Measurements from ENCODE around the gene CLUH.
"Not testable (repeated sequence)": the region's sequence is repeated elsewhere in the genome, so short reads cannot be mapped to it uniquely, and the experiment has no call there.

The CLUH gene

GRCh38 chr17:2684549-2684948, 27.0 kb downstream of the CLUH start:
- DNase-seq, result no peak

GRCh38 chr17:2683912-2684311, 27.7 kb downstream of the CLUH start:
- no peak for DNase-seq

- no peak for DNase-seq
These were observed 29.2 kb downstream of the CLUH start for GRCh38 chr17:2682176-2682938.

GRCh38 chr17:2681650-2682049, 29.9 kb downstream of the CLUH start:
- DNase-seq, result no peak

- DNase-seq, result no peak
These were observed 30.6 kb downstream of the CLUH start for GRCh38 chr17:2680961-2681360.

- DNase-seq, result not testable (repeated sequence)
These were observed 32.3 kb downstream of the CLUH start for GRCh38 chr17:2679247-2679646.

- DNase-seq, result no peak
These were observed 39.5 kb downstream of the CLUH start for GRCh38 chr17:2672026-2672425.

- DNase-seq, result not testable (repeated sequence)
These were observed 51.2 kb downstream of the CLUH start for GRCh38 chr17:2660410-2660809.

GRCh38 chr17:2659337-2659736, 52.2 kb downstream of the CLUH start:
- not testable (repeated sequence) for DNase-seq

- DNase-seq, result no peak
These were observed 55.3 kb downstream of the CLUH start for GRCh38 chr17:2656283-2656682.

- no peak for DNase-seq
These were observed 56.0 kb downstream of the CLUH start for GRCh38 chr17:2655546-2655945.

- not testable (repeated sequence) for DNase-seq
These were observed 58.7 kb downstream of the CLUH start for GRCh38 chr17:2652911-2653310.

GRCh38 chr17:2649191-2649590, 62.4 kb downstream of the CLUH start:
- no peak for DNase-seq

GRCh38 chr17:2647957-2648356, 63.6 kb downstream of the CLUH start:
- no peak for DNase-seq

- DNase-seq, result no peak
These were observed 66.6 kb downstream of the CLUH start for GRCh38 chr17:2644971-2645370.

All from activated CD4-positive, alpha-beta T cell treated with anti-CD3 and anti-CD28 coated beads, Interleukin-10, Interleukin-2, amounts not matched to agents 100 ng/mL and 50 ng/mL, durations not matched to agents 16 hours and 8 hours (primary cell).